Lung (tissue), 12 donors: ENCODE measurements around the gene GOLGA1. TPM values are rescaled to one million over a fixed set of nuclear protein-coding genes. Genes with fewer than 3 reads are reported as not detected.
"Not testable (repeated sequence)": the region's sequence is repeated elsewhere in the genome, so short reads cannot be mapped to it uniquely, and the experiment has no call there.

Source experiments
- ATAC-seq: fragments of 200-7000 bp; cut with Tn5 transposase; one replicate; pipeline ENCODE4 v1.9.1; 2020; ENCODE audit warnings: moderate number of reproducible peaks; ENCODE audit not compliant: insufficient read depth, low FRiP score
- DNase-seq, 3 donors: peaks; one replicate each; pipeline ENCODE4 v3.0.0-alpha.2; 2013 to 2017
- H3K27ac ChIP-seq, 2 donors: one replicate each; pipeline ENCODE4 v1.5.1; 2013; ENCODE audit warnings: mild to moderate bottlenecking in 2 of 2, moderate library complexity in 2 of 2, control low read depth in 1 of 2, inconsistent platforms in 1 of 2, low read depth in 1 of 2, low read length in 1 of 2
- H3K27me3 ChIP-seq, 3 donors: one replicate each; pipeline ENCODE4 v1.5.1; 2013; ENCODE audit warnings: low read length in 2 of 3; ENCODE audit not compliant: control insufficient read depth in 3 of 3, insufficient read depth in 3 of 3
- H3K36me3 ChIP-seq, 4 donors: one replicate each; pipeline ENCODE4 v1.5.1; 2013; ENCODE audit warnings: low read length in 4 of 4, mild to moderate bottlenecking in 1 of 4, moderate library complexity in 1 of 4; ENCODE audit not compliant: control insufficient read depth in 4 of 4, insufficient read depth in 4 of 4
- H3K4me1 ChIP-seq, 5 donors: one replicate each; pipeline ENCODE4 v1.5.1; 2013; ENCODE audit warnings: low read length in 5 of 5, mild to moderate bottlenecking in 2 of 5, moderate library complexity in 1 of 5; ENCODE audit not compliant: control insufficient read depth in 5 of 5, insufficient read depth in 5 of 5
- H3K4me3 ChIP-seq: one replicate; pipeline ENCODE4 v1.5.1; 2013; ENCODE audit warnings: mild to moderate bottlenecking, control low read depth, moderate library complexity
- H3K9ac ChIP-seq, 2 donors: one replicate each; pipeline ENCODE4 v1.5.1; 2013; ENCODE audit warnings: low read length in 2 of 2, control low read depth in 1 of 2; ENCODE audit not compliant: insufficient read depth in 1 of 2
- H3K9me3 ChIP-seq, 4 donors: one replicate each; pipeline ENCODE4 v1.5.1; 2013; ENCODE audit warnings: low read length in 3 of 4, mild to moderate bottlenecking in 1 of 4, moderate library complexity in 1 of 4; ENCODE audit not compliant: control insufficient read depth in 4 of 4, insufficient read depth in 3 of 4
- CTCF ChIP-seq: IDR thresholded peaks from 2 replicates; pipeline ENCODE4 v1.5.1; 2012; ENCODE audit warnings: mild to moderate bottlenecking; ENCODE audit errors: control extremely low read depth, extremely low read depth
- WGBS, 2 donors: extraction: QIAGEN DNeasy Blood & Tissue Kit; methylation state at CpG; one replicate each; pipeline ENCODE4 v1.1.7; 2013; 5-methylcytosine and 5-hydroxymethylcytosine counted together
- polyA plus RNA-seq, 2 donors: library from polyadenylated mRNA; stranded (reverse); fragments of 200-250 nt; gene quantifications; one replicate each; pipeline ENCODE4 v1.2.1, GENCODE V29; 2013
- total RNA-seq, 2 donors: library from RNA; depleted of rRNA in 1 of 2; stranded (reverse); fragments of >200 nt in 1 of 2; gene quantifications; one replicate each; pipeline ENCODE4 v1.2.1, GENCODE V29; 2014 to 2021
- donor health status: control.
- donor health status: control.
- donor health status: Bipolar disorder and iron deficiency.
- donor health status: healthy.
- donor health status: DM: yes; HTN: yes; CAD: no.

The GOLGA1 gene
- total and polyA plus RNA-seq, 4 donors: 6.2 to 20.4 (median 12.3) TPM

- ATAC-seq (no peak), DNase-seq (no peak)
- peaks cover 0 to 36% (median 14%) of the 10 kb centered on the region in 4 donors for H3K36me3 ChIP-seq
- H3K27ac ChIP-seq: no peak overlapping the region
- no peak for TF ChIP-seq CTCF
- peaks cover 0 to 1% (median 0%) of the 10 kb centered on the region in 5 donors for H3K4me1 ChIP-seq
- H3K9me3 ChIP-seq: no peaks in the 10 kb centered on the region
- no peaks in the 10 kb centered on the region for H3K27me3 ChIP-seq
- no peak overlapping the region for H3K4me3 ChIP-seq
- H3K9ac ChIP-seq: no peak overlapping the region
These were observed 6.6 kb downstream of the GOLGA1 start for GRCh38 chr9:124934290-124934689.

GRCh38 chr9:124932333-124932732 lies 8.6 kb downstream of the GOLGA1 start:
- Histone ChIP-seq H3K27ac (no peak overlapping the region), H3K9ac (no peak overlapping the region), H3K36me3 (peaks cover 6 to 41% (median 16%) of the 10 kb centered on the region in 4 donors), H3K9me3 (no peaks in the 10 kb centered on the region), H3K4me3 (no peak overlapping the region), H3K4me1 (no peaks in the 10 kb centered on the region), H3K27me3 (no peaks in the 10 kb centered on the region)
- ATAC-seq (no peak), DNase-seq (no peak)
- no peak for TF ChIP-seq CTCF
- 38 to 70% methylated on average over 1 of the region's 1 CpG for WGBS, 2 donors

- no peak overlapping the region for H3K9ac ChIP-seq
- ATAC-seq (no peak), DNase-seq (no peak)
- peaks cover 11 to 32% (median 16%) of the 10 kb centered on the region in 4 donors for H3K36me3 ChIP-seq
- H3K27ac ChIP-seq: no peak overlapping the region
- WGBS, 2 donors: 87 to 88% methylated on average over 3 of the region's 3 CpGs
- no peaks in the 10 kb centered on the region for H3K9me3 ChIP-seq
- no peaks in the 10 kb centered on the region for H3K4me1 ChIP-seq
- no peak for TF ChIP-seq CTCF
- no peak overlapping the region for H3K4me3 ChIP-seq
- H3K27me3 ChIP-seq: no peaks in the 10 kb centered on the region
These were observed 11.4 kb downstream of the GOLGA1 start for GRCh38 chr9:124929464-124929863.

GRCh38 chr9:124928116-124928515 lies 12.8 kb downstream of the GOLGA1 start:
- ATAC-seq (no peak), DNase-seq (no peak)
- H3K4me3 ChIP-seq: no peak overlapping the region
- no peak for TF ChIP-seq CTCF
- no peak overlapping the region for H3K9ac ChIP-seq
- H3K36me3 ChIP-seq: peaks cover 13 to 34% (median 16%) of the 10 kb centered on the region in 4 donors
- H3K9me3 ChIP-seq: no peaks in the 10 kb centered on the region
- no peaks in the 10 kb centered on the region for H3K27me3 ChIP-seq
- H3K4me1 ChIP-seq: no peaks in the 10 kb centered on the region
- 89 to 95% methylated on average over 3 of the region's 3 CpGs for WGBS, 2 donors
- no peak overlapping the region for H3K27ac ChIP-seq

DNA sequence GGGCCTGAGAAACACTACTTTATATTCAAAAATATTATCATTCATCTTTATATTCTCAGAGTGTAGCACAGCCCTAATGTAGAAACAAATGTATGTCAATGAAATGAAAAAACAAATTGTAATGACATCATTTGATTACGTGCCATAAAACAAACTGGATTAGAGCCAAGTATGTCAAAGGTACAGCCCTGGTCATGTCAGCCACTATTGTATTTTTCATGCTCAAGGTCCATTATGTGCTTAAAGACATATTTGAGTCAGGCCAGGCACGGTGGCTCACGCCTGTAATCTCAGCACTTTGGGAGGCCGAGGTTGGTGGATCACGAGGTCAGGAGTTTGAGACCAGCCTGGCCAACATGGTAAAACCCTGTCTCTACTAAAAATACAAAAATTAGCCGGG lies 20.5 kb downstream of the GOLGA1 start:
- H3K27ac ChIP-seq, H3K9ac ChIP-seq, ATAC-seq, H3K27me3 ChIP-seq, H3K4me1 ChIP-seq, H3K9me3 ChIP-seq, H3K4me3 ChIP-seq: not testable (repeated sequence)
- 86 to 92% methylated on average over 6 of the region's 6 CpGs for WGBS, 2 donors
- peak in 1 of 3 donors; percentile 12 for DNase-seq
- peaks cover 12 to 28% (median 19%) of the 10 kb centered on the region in 4 donors for H3K36me3 ChIP-seq
